Caco-2 (cell line): ENCODE measurements around the gene SLC37A1. TPM values are rescaled to one million over a fixed set of nuclear protein-coding genes. Genes with fewer than 3 reads are reported as not detected.

Experiments
- BruUV-seq: library from RNA; stranded (reverse); fragments of 400-500 nt; replicated peaks from 2 replicates; lab custom pipeline; 2021; lab: Mats Ljungman, UMichigan
- CTCF ChIA-PET: fragments of 300-600 bp; sonication (Branson Sonifier 250); formaldehyde crosslinking; loops from one replicate; lab custom pipeline; 2022; ENCODE audit warnings: antibody characterized with exemption; lab: Charles Lee
- POLR2A ChIA-PET: fragments of 300-600 bp; sonication (Branson Sonifier 250); formaldehyde crosslinking; loops from one replicate; lab custom pipeline; 2022; ENCODE audit warnings: antibody characterized with exemption; lab: Charles Lee
- DNase-seq, 2 experiments: peaks; one replicate each; pipeline versions ENCODE4 v3.0.0 to v3.0.0-alpha.2; 2020 to 2022
- H3K27me3 ChIP-seq: replicated peaks from 2 replicates; pipeline ENCODE4 v1.6.0; 2011; ENCODE audit warnings: low read length; ENCODE audit not compliant: control insufficient read depth, insufficient read depth
- H3K36me3 ChIP-seq: 2 replicates; pipeline ENCODE4 v1.5.1; 2011; ENCODE audit warnings: low read length; ENCODE audit not compliant: control insufficient read depth, insufficient read depth
- H3K4me1 ChIP-seq: fragments of 250-450 bp; sonication (Bioruptor Pico); 2 replicates; pipeline ENCODE4 v1.5.1; 2020; ENCODE audit warnings: mild to moderate bottlenecking
- H3K4me3 ChIP-seq: 2 replicates; pipeline ENCODE4 v1.5.1; 2011; ENCODE audit warnings: low read depth, mild to moderate bottlenecking, control low read depth, low read length
- H3K9me3 ChIP-seq: fragments of 250-450 bp; sonication (Bioruptor Pico); 2 replicates; pipeline ENCODE4 v1.5.1; 2020; ENCODE audit warnings: mild to moderate bottlenecking, moderate library complexity
- H3K27ac Mint-ChIP-seq: one replicate; pipeline ENCODE4 v1.8.0; 2022; ENCODE audit warnings: mixed read lengths; ENCODE audit not compliant: unreplicated experiment
- H3K27me3 Mint-ChIP-seq: one replicate; pipeline ENCODE4 v1.8.0; 2022; ENCODE audit warnings: mixed read lengths; ENCODE audit not compliant: insufficient read depth, unreplicated experiment
- H3K36me3 Mint-ChIP-seq: one replicate; pipeline ENCODE4 v1.8.0; 2022; ENCODE audit warnings: mild to moderate bottlenecking, mixed read lengths; ENCODE audit not compliant: insufficient read depth, unreplicated experiment
- H3K4me1 Mint-ChIP-seq: one replicate; pipeline ENCODE4 v1.8.0; 2022; ENCODE audit warnings: low read depth, mixed read lengths; ENCODE audit not compliant: unreplicated experiment
- H3K4me3 Mint-ChIP-seq: one replicate; pipeline ENCODE4 v1.8.0; 2022; ENCODE audit warnings: mild to moderate bottlenecking, moderate library complexity, mixed read lengths; ENCODE audit not compliant: unreplicated experiment
- H3K9me3 Mint-ChIP-seq: one replicate; pipeline ENCODE4 v1.8.0; 2022; ENCODE audit warnings: mixed read lengths; ENCODE audit not compliant: unreplicated experiment
- CTCF ChIP-seq, 2 experiments: fragments of 200-600 bp in 1 of 2; IDR thresholded peaks; 1 replicate in 1 of 2; 2 replicates in 1 of 2; pipeline versions ENCODE4 v1.5.1 to v1.8.0; 2011 to 2022; ENCODE audit warnings: antibody characterized with exemption in 1 of 2, control low read depth in 1 of 2, inconsistent platforms in 1 of 2, low read depth in 1 of 2, low read length in 1 of 2, mild to moderate bottlenecking in 1 of 2, moderate library complexity in 1 of 2; ENCODE audit not compliant: insufficient read depth in 1 of 2, severe bottlenecking in 1 of 2, unreplicated experiment in 1 of 2
- intact Hi-C: fragments of 100-400 bp; cut with micrococcal nuclease; formaldehyde crosslinking; loops from one replicate; pipeline ENCODE4 v1.10.0; 2022; ENCODE audit not compliant: unreplicated experiment
- total RNA-seq: library from RNA; stranded (reverse); gene quantifications from 2 replicates; pipeline ENCODE4 v1.2.3, GENCODE V29; 2022

Gene SLC37A1
- total RNA-seq, 1 experiment from 2014 or later = 9.8 TPM

GRCh38 chr21:42473498-42474042 lies 40.1 kb upstream of the SLC37A1 start:
- intact Hi-C loops = no loop called here
- no peaks in the 10 kb centered on the region for H3K9me3 Mint-ChIP-seq
- peak overlapping the region; percentile 62 for H3K27ac Mint-ChIP-seq
- peaks cover 13% of the 10 kb centered on the region for H3K4me1 Mint-ChIP-seq
- H3K4me3 Mint-ChIP-seq = no peak overlapping the region
- Histone ChIP-seq H3K4me1 (peaks cover 26% of the 10 kb centered on the region), H3K36me3 (no peaks in the 10 kb centered on the region), H3K27me3 (no peaks in the 10 kb centered on the region), H3K4me3 (no peak overlapping the region), H3K9me3 (no peaks in the 10 kb centered on the region)
- no peak for DNase-seq
- POLR2A ChIA-PET = no interaction called here
- no peak for TF ChIP-seq CTCF (IDR thresholded peaks at IDR 0.05; ENCODE audit: insufficient read depth in 1 of 2, low read depth in 1 of 2, low read length in 1 of 2, severe bottlenecking in 1 of 2, unreplicated experiment in 1 of 2)
- H3K36me3 Mint-ChIP-seq = no peaks in the 10 kb centered on the region
- CTCF ChIA-PET = no interaction called here
- BruUV-seq = no TSS peak
- H3K27me3 Mint-ChIP-seq = no peaks in the 10 kb centered on the region

GRCh38 chr21:42474043-42474831 lies 39.4 kb upstream of the SLC37A1 start:
- Mint-ChIP-seq H3K9me3 (no peaks in the 10 kb centered on the region), H3K4me1 (peaks cover 13% of the 10 kb centered on the region), H3K27ac (peak overlapping the region; percentile 62), H3K4me3 (no peak overlapping the region), H3K27me3 (no peaks in the 10 kb centered on the region), H3K36me3 (no peaks in the 10 kb centered on the region)
- Histone ChIP-seq H3K9me3 (no peaks in the 10 kb centered on the region), H3K4me1 (peaks cover 19% of the 10 kb centered on the region), H3K4me3 (no peak overlapping the region), H3K27me3 (no peaks in the 10 kb centered on the region), H3K36me3 (no peaks in the 10 kb centered on the region)
- ChIA-PET CTCF (no interaction called here), POLR2A (no interaction called here)
- peak; percentile 58 to 81 for DNase-seq
- intact Hi-C loops = no loop called here
- TF ChIP-seq CTCF (IDR thresholded peaks at IDR 0.05; ENCODE audit: insufficient read depth in 1 of 2, low read depth in 1 of 2, low read length in 1 of 2, severe bottlenecking in 1 of 2, unreplicated experiment in 1 of 2) = no peak
- BruUV-seq = no TSS peak

- intact Hi-C loops = no loop called here
- Mint-ChIP-seq H3K4me1 (peaks cover 13% of the 10 kb centered on the region), H3K27me3 (no peaks in the 10 kb centered on the region), H3K36me3 (no peaks in the 10 kb centered on the region), H3K9me3 (no peaks in the 10 kb centered on the region), H3K4me3 (no peak overlapping the region), H3K27ac (no peak overlapping the region)
- no peak for TF ChIP-seq CTCF (IDR thresholded peaks at IDR 0.05; ENCODE audit: insufficient read depth in 1 of 2, low read depth in 1 of 2, low read length in 1 of 2, severe bottlenecking in 1 of 2, unreplicated experiment in 1 of 2)
- Histone ChIP-seq H3K27me3 (no peaks in the 10 kb centered on the region), H3K4me3 (no peak overlapping the region), H3K4me1 (peaks cover 14% of the 10 kb centered on the region), H3K9me3 (no peaks in the 10 kb centered on the region), H3K36me3 (no peaks in the 10 kb centered on the region)
- POLR2A ChIA-PET = no interaction called here
- BruUV-seq = no TSS peak
- CTCF ChIA-PET = no interaction called here
- no peak for DNase-seq
These were observed 38.6 kb upstream of the SLC37A1 start for GRCh38 chr21:42475036-42475435.
